Mesodermal cell (in vitro differentiated cells): ENCODE data around the gene ETS1.

Experiments used
- H3K27ac ChIP-seq: 2 replicates; pipeline ENCODE4 v1.7.0; 2013; ENCODE audit warnings: mild to moderate bottlenecking, low read depth, low read length, moderate library complexity; ENCODE audit not compliant: severe bottlenecking
- H3K36me3 ChIP-seq: 2 replicates; pipeline ENCODE4 v1.7.1; 2013; ENCODE audit warnings: mild to moderate bottlenecking, low read length, moderate library complexity; ENCODE audit not compliant: control insufficient read depth, insufficient read depth
- H3K4me1 ChIP-seq: one replicate; pipeline ENCODE4 v1.7.1; 2013; ENCODE audit warnings: mild to moderate bottlenecking, low read length; ENCODE audit not compliant: insufficient read depth, control insufficient read depth, poor library complexity, severe bottlenecking
- H3K4me3 ChIP-seq: 2 replicates; pipeline ENCODE4 v1.7.0; 2013; ENCODE audit warnings: low read length, control low read depth, mild to moderate bottlenecking; ENCODE audit not compliant: insufficient read depth, poor library complexity, severe bottlenecking; ENCODE audit errors: extremely low read depth
- H3K9me3 ChIP-seq: 2 replicates; pipeline ENCODE4 v1.7.1; 2013; ENCODE audit warnings: mild to moderate bottlenecking, low read length, moderate library complexity; ENCODE audit not compliant: control insufficient read depth
- WGBS, 2 experiments: methylation state at CpG; one replicate each; pipeline ENCODE4 v1.1.5; 2013; ENCODE audit warnings: missing lambda C conversion rate in 2 of 2; ENCODE audit not compliant: insufficient coverage in 2 of 2; 5-methylcytosine and 5-hydroxymethylcytosine counted together

Gene ETS1

GRCh38 chr11:128580612-128581011 lies 6.7 kb downstream of the ETS1 start:
- no peak overlapping the region for H3K27ac ChIP-seq
- H3K9me3 ChIP-seq = no peaks in the 10 kb centered on the region
- WGBS, 2 experiments = 100% methylated on average over 1 of the region's 2 CpGs
- H3K4me1 ChIP-seq = peaks cover 45% of the 10 kb centered on the region
- H3K4me3 ChIP-seq = no peak overlapping the region
- H3K36me3 ChIP-seq = no peaks in the 10 kb centered on the region

GRCh38 chr11:128579798-128580504 lies 7.4 kb downstream of the ETS1 start:
- H3K9me3 ChIP-seq = no peaks in the 10 kb centered on the region
- peaks cover 44% of the 10 kb centered on the region for H3K4me1 ChIP-seq
- no peaks in the 10 kb centered on the region for H3K36me3 ChIP-seq
- H3K27ac ChIP-seq = no peak overlapping the region
- no peak overlapping the region for H3K4me3 ChIP-seq
- WGBS, 2 experiments = 88 to 100% methylated on average over 1 to 3 of the region's 4 CpGs

- Histone ChIP-seq H3K9me3 (no peaks in the 10 kb centered on the region), H3K4me3 (no peak overlapping the region), H3K36me3 (no peaks in the 10 kb centered on the region), H3K27ac (no peak overlapping the region), H3K4me1 (peaks cover 32% of the 10 kb centered on the region)
- 70 to 74% methylated on average over 4 to 8 of the region's 8 CpGs for WGBS, 2 experiments
These were observed 10.8 kb downstream of the ETS1 start for GRCh38 chr11:128576555-128576954.

DNA sequence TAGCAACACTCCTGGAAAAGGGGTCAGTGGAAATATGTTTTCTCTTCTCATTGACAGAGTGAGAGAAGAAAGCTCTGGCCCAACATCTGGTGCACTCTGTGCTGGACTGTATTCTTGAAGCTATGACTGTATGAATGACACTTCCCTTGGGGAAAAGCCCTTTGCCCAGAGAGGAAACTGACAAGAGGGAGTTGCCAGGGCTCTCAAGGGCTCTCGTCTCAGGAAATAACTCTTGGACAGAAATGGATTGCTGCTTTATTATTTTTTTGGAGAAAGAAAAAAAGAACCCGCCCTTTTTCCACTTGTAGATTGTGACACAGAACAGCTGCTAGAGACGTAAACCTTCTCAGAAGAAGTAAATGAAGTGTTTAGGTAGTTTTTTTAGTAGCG lies 11.4 kb downstream of the ETS1 start:
- 86 to 100% methylated on average over 1 of the region's 4 CpGs for WGBS, 2 experiments

DNA sequence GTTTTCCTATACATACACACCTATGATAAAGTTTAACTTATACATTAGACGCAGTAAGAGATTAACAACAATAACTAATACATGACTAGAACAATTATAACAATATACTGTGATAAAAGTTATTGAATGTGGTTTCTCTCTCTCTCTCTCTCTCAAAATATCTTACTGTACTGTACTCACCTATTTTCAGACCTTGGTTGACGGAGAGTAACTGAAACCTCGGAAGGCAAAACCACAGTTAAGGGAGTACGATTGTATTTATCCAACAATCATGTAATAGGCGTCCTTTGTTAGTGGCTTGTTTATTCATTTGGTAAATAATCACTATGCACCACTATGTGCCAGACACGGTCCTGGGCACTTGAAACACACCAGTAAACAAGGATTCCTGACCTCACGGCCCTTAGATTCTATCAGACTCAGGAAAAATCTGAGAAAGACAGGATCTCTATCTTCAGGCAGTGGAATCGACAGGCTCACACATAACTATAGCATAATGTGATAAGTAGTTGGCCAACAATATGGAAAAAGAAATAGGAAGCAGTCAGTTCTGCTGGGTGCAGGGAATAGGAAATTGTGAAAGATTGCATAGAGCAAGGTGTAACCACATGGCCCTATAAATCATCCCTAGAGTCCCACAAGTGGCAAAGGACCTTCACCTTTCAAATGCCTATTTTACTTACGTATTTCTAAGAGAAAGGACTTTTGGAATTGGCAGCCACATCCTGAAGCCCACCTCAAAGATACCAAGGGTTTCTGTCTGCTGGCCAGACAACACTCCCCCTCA lies 12.0 kb downstream of the ETS1 start:
- Histone ChIP-seq H3K36me3 (no peaks in the 10 kb centered on the region), H3K9me3 (no peaks in the 10 kb centered on the region), H3K4me3 (no peak overlapping the region), H3K27ac (no peak overlapping the region), H3K4me1 (peaks cover 21% of the 10 kb centered on the region)
- 90 to 100% methylated on average over 2 to 3 of the region's 9 CpGs for WGBS, 2 experiments

More for the DNA sequence above, 11.4 kb downstream of the ETS1 start:
- Histone ChIP-seq H3K4me3 (no peak overlapping the region), H3K36me3 (no peaks in the 10 kb centered on the region), H3K4me1 (peaks cover 27% of the 10 kb centered on the region), H3K9me3 (no peaks in the 10 kb centered on the region), H3K27ac (no peak overlapping the region)

DNA sequence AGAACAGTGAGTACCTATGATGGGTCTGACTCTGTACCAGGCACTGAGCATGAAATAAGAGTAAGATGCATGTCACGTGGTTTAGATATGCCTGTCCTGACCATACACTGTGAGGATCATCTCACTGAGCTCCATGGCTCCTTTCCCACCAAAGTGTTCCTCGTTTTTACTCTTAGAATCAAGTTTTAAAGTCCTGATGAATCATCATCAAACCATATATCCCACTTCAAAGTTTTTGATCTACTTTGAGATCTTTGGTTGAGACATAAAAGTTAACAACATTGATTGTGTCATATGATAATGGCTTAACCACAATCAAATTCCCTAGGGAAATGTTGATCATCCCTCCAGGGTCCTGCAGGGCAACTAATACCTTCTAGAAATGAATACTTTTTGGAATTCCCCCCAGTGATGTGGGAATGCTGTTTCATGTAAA lies 12.8 kb downstream of the ETS1 start:
- Histone ChIP-seq H3K4me1 (peaks cover 16% of the 10 kb centered on the region), H3K27ac (no peak overlapping the region), H3K9me3 (no peaks in the 10 kb centered on the region), H3K4me3 (no peak overlapping the region), H3K36me3 (no peaks in the 10 kb centered on the region)
- 100% methylated on average over 1 to 2 of the region's 2 CpGs for WGBS, 2 experiments

DNA sequence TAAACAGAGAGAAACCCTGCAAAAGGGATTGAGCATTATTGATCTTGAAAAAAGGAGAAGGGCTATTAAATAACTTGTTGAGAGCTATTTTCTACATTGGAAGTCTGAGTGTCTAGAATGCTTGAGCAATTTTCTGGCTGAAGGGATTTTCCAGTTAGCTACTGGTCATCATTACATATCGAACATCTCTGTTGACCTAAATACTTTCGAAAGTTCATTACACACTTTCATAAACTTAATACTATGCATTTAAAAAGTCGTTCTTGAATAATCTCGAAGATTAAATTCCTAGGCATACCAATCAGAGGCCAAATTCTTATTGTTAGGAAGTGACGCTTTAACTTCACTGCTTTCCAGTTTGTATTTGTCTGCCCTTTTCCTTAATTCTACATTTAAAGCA lies 13.7 kb downstream of the ETS1 start:
- Histone ChIP-seq H3K4me1 (peaks cover 16% of the 10 kb centered on the region), H3K9me3 (no peaks in the 10 kb centered on the region), H3K36me3 (no peaks in the 10 kb centered on the region), H3K27ac (no peak overlapping the region), H3K4me3 (no peak overlapping the region)
- WGBS, 2 experiments = 95 to 100% methylated on average over 3 to 5 of the region's 5 CpGs

- H3K36me3 ChIP-seq = no peaks in the 10 kb centered on the region
- H3K9me3 ChIP-seq = no peaks in the 10 kb centered on the region
- H3K4me1 ChIP-seq = peaks cover 19% of the 10 kb centered on the region
- no peak overlapping the region for H3K27ac ChIP-seq
- 43 to 55% methylated on average over 1 to 6 of the region's 6 CpGs for WGBS, 2 experiments
- no peak overlapping the region for H3K4me3 ChIP-seq
These were observed 14.4 kb downstream of the ETS1 start for GRCh38 chr11:128572965-128573364.

DNA sequence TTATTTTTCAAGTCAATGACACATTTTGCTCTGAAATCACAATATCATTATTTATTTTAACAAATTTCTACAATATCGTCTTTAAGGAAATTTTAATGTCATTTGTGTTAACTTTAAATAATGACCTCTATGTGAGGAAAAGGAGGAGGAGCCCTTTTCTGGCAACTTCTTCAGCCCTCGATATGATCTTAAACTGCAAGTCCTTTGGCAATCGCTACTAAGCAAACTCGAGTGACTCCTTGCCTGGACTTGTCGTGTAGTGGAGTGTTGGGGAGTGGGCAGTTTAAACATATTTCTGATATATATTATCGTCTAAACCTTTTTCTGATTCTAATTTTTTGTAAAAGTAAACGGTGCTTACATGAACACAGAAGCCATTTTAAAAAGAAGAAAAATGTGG lies 16.7 kb downstream of the ETS1 start:
- no peak overlapping the region for H3K4me3 ChIP-seq

DNA sequence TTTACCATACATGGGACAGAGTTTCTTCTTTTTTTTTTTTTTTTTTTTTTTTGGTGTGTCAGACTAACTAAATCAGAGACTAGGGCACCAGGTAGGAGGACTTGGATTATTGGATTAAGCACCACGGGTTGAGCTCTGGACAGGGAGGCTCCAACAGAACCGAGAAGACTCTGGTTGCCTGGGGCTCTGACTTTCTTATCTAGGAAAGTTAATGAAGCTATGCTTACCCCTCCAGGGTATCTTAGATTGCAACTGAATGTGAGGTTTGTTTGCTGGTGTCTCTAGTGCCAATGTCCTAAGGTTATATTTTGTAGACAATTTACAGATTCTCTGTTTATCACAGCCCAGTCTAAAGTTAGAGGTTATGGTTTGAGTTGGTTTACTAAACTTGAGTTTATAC lies 18.1 kb downstream of the ETS1 start:
- Histone ChIP-seq H3K27ac (no peak overlapping the region), H3K36me3 (no peaks in the 10 kb centered on the region), H3K4me1 (peaks cover 6% of the 10 kb centered on the region), H3K9me3 (no peaks in the 10 kb centered on the region), H3K4me3 (no peak overlapping the region)
- WGBS, 2 experiments = 36 to 54% methylated on average over 2 of the region's 2 CpGs

More for the DNA sequence above, 16.7 kb downstream of the ETS1 start:
- Histone ChIP-seq H3K36me3 (no peaks in the 10 kb centered on the region), H3K9me3 (no peaks in the 10 kb centered on the region), H3K4me1 (peaks cover 6% of the 10 kb centered on the region), H3K27ac (no peak overlapping the region)
- 100% methylated on average over 2 of the region's 7 CpGs; no CpG with 5 or more reads in 1 of the 2 experiments for WGBS, 2 experiments
